OCI-LY7 (cell line): ENCODE data around the gene CPNE7. TPM values are rescaled to one million over a fixed set of nuclear protein-coding genes. Genes with fewer than 3 reads are reported as not detected.

Experiments used
- BruUV-seq: library from RNA; stranded (reverse); fragments of 400-500 nt; replicated peaks from 2 replicates; lab custom pipeline; 2021; lab: Mats Ljungman, UMichigan
- CTCF ChIA-PET: fragments of 300-600 bp; sonication (Branson Sonifier 250); formaldehyde crosslinking; loops from one replicate; lab custom pipeline; 2022; ENCODE audit warnings: antibody characterized with exemption; ENCODE audit not compliant: unreplicated experiment; lab: Charles Lee
- POLR2A ChIA-PET: fragments of 300-600 bp; sonication (Branson Sonifier 250); formaldehyde crosslinking; loops from one replicate; lab custom pipeline; 2022; ENCODE audit warnings: antibody characterized with exemption; lab: Charles Lee
- DNase-seq: peaks from one replicate; pipeline ENCODE4 v3.0.0-alpha.2; 2015; ENCODE audit warnings: low spot score
- H2AFZ ChIP-seq: fragments of 200-600 bp; sonication (generic), shearing (Covaris generic); 2 replicates; pipeline ENCODE4 v1.6.1; 2014; ENCODE audit warnings: mild to moderate bottlenecking, antibody characterized with exemption, low read length, moderate library complexity
- H3K27ac ChIP-seq: fragments of 200-600 bp; sonication (generic); 2 replicates; pipeline ENCODE4 v1.5.1; 2014; ENCODE audit warnings: mixed run types, low read depth, mild to moderate bottlenecking, moderate library complexity, low read length, inconsistent platforms; ENCODE audit not compliant: poor library complexity, severe bottlenecking
- H3K36me3 ChIP-seq: fragments of 200-600 bp; sonication (generic); 2 replicates; pipeline ENCODE4 v1.6.1; 2014; ENCODE audit warnings: mild to moderate bottlenecking, antibody characterized with exemption, low read length, moderate library complexity, mixed read lengths; ENCODE audit not compliant: insufficient read depth
- H3K4me1 ChIP-seq: fragments of 200-600 bp; sonication (generic); 2 replicates; pipeline ENCODE4 v1.5.1; 2014; ENCODE audit warnings: mild to moderate bottlenecking, low read length; ENCODE audit not compliant: insufficient read depth, poor library complexity, severe bottlenecking
- H3K4me2 ChIP-seq: fragments of 200-600 bp; sonication (generic); 2 replicates; pipeline ENCODE4 v1.6.1; 2014; ENCODE audit warnings: mild to moderate bottlenecking, low read length
- H3K4me3 ChIP-seq: fragments of 200-600 bp; sonication (generic); 2 replicates; pipeline ENCODE4 v1.5.1; 2014; ENCODE audit warnings: mild to moderate bottlenecking, low read depth, low read length; ENCODE audit not compliant: poor library complexity, severe bottlenecking
- H3K79me2 ChIP-seq: fragments of 200-600 bp; sonication (generic); 2 replicates; pipeline ENCODE4 v1.6.1; 2016; ENCODE audit warnings: low read depth, mild to moderate bottlenecking, low read length, moderate library complexity, mixed read lengths; ENCODE audit not compliant: insufficient read depth
- H3K9me2 ChIP-seq: fragments of 200-600 bp; sonication (generic); 2 replicates; pipeline ENCODE4 v1.6.1; 2016; ENCODE audit warnings: mild to moderate bottlenecking, low read length, mixed read lengths; ENCODE audit not compliant: insufficient read depth
- H3K9me3 ChIP-seq: fragments of 200-600 bp; sonication (generic); 2 replicates; pipeline ENCODE4 v1.6.1; 2014; ENCODE audit warnings: mild to moderate bottlenecking, mixed run types, low read length, mixed read lengths
- H4K20me1 ChIP-seq: fragments of 200-600 bp; sonication (generic); 2 replicates; pipeline ENCODE4 v1.6.1; 2014; ENCODE audit warnings: mild to moderate bottlenecking, antibody characterized with exemption, low read length, moderate library complexity, mixed read lengths; ENCODE audit not compliant: insufficient read depth
- EZH2phosphoT487 ChIP-seq: fragments of 200-600 bp; sonication (generic); IDR thresholded peaks from 2 replicates; pipeline ENCODE4 v1.6.1; 2018; ENCODE audit warnings: low read depth, borderline replicate concordance, mild to moderate bottlenecking, mixed run types, antibody characterized with exemption, low read length, moderate library complexity, mixed read lengths
- intact Hi-C: fragments of 100-400 bp; cut with micrococcal nuclease; formaldehyde crosslinking; loops from one replicate; pipeline ENCODE4 v1.10.0; 2022; ENCODE audit not compliant: unreplicated experiment
- total RNA-seq, 2 experiments: library from RNA; depleted of rRNA in 1 of 2; stranded (reverse); fragments of >200 nt in 1 of 2; shearing (Covaris generic) in 1 of 2; gene quantifications; 2 replicates each; pipeline ENCODE4 v1.2.3, GENCODE V29; 2014 to 2022
- TF ChIP-seq, protein P1 (sequence below): fragments of 200-600 bp; sonication (generic); conservative IDR thresholded peaks from 2 replicates; pipeline ENCODE4 v1.5.1; 2014; ENCODE audit warnings: mild to moderate bottlenecking, antibody characterized with exemption, low read length, moderate library complexity, mixed read lengths

CPNE7 gene
- total RNA-seq, 2 experiments from 2014 or later, result not detected

GRCh38 chr16:89579351-89579750 is 3.8 kb downstream of the CPNE7 start:
- no peak overlapping the region for H3K4me2 ChIP-seq
- no peak overlapping the region for H3K27ac ChIP-seq
- H3K9me3 ChIP-seq, result no peaks in the 10 kb centered on the region
- no TSS peak for BruUV-seq
- intact Hi-C loops, result no loop called here
- no peak overlapping the region for H3K4me3 ChIP-seq
- H3K4me1 ChIP-seq, result peaks cover 9% of the 10 kb centered on the region
- no peaks in the 10 kb centered on the region for H4K20me1 ChIP-seq
- no peaks in the 10 kb centered on the region for H3K79me2 ChIP-seq
- CTCF ChIA-PET, result no interaction called here
- TF ChIP-seq, protein P1, sequence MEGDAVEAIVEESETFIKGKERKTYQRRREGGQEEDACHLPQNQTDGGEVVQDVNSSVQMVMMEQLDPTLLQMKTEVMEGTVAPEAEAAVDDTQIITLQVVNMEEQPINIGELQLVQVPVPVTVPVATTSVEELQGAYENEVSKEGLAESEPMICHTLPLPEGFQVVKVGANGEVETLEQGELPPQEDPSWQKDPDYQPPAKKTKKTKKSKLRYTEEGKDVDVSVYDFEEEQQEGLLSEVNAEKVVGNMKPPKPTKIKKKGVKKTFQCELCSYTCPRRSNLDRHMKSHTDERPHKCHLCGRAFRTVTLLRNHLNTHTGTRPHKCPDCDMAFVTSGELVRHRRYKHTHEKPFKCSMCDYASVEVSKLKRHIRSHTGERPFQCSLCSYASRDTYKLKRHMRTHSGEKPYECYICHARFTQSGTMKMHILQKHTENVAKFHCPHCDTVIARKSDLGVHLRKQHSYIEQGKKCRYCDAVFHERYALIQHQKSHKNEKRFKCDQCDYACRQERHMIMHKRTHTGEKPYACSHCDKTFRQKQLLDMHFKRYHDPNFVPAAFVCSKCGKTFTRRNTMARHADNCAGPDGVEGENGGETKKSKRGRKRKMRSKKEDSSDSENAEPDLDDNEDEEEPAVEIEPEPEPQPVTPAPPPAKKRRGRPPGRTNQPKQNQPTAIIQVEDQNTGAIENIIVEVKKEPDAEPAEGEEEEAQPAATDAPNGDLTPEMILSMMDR, result no peak
- TF ChIP-seq EZH2phosphoT487, result no peak
- no peaks in the 10 kb centered on the region for H3K36me3 ChIP-seq
- no peak for DNase-seq
- no peak overlapping the region for H2AFZ ChIP-seq
- POLR2A ChIA-PET, result no interaction called here
- H3K9me2 ChIP-seq, result no peaks in the 10 kb centered on the region

- POLR2A ChIA-PET, result no interaction called here
- intact Hi-C loops, result no loop called here
- no peak overlapping the region for H3K27ac ChIP-seq
- no peak overlapping the region for H3K4me2 ChIP-seq
- BruUV-seq, result no TSS peak
- CTCF ChIA-PET, result no interaction called here
- H3K9me3 ChIP-seq, result no peaks in the 10 kb centered on the region
- H3K79me2 ChIP-seq, result no peaks in the 10 kb centered on the region
- H4K20me1 ChIP-seq, result no peaks in the 10 kb centered on the region
- H3K4me3 ChIP-seq, result no peak overlapping the region
- no peak for TF ChIP-seq EZH2phosphoT487
- TF ChIP-seq, protein P1, result no peak
- H2AFZ ChIP-seq, result no peak overlapping the region
- H3K9me2 ChIP-seq, result no peaks in the 10 kb centered on the region
- H3K4me1 ChIP-seq, result no peaks in the 10 kb centered on the region
- no peaks in the 10 kb centered on the region for H3K36me3 ChIP-seq
- DNase-seq, result no peak
Observed at GRCh38 chr16:89581045-89581695, 5.6 kb downstream of the CPNE7 start.

GRCh38 chr16:89581861-89582563 is 6.5 kb downstream of the CPNE7 start:
- intact Hi-C loops, result no loop called here
- POLR2A ChIA-PET, result no interaction called here
- CTCF ChIA-PET, result no interaction called here

More at GRCh38 chr16:89581861-89582563, 6.5 kb downstream of the CPNE7 start:
- Histone ChIP-seq H3K9me3 (no peaks in the 10 kb centered on the region), H3K4me3 (no peak overlapping the region), H3K27ac (no peak overlapping the region), H3K9me2 (no peaks in the 10 kb centered on the region), H4K20me1 (no peaks in the 10 kb centered on the region), H3K36me3 (no peaks in the 10 kb centered on the region), H2AFZ (no peak overlapping the region), H3K4me2 (no peak overlapping the region), H3K79me2 (no peaks in the 10 kb centered on the region), H3K4me1 (no peaks in the 10 kb centered on the region)
- DNase-seq, result no peak
- no TSS peak for BruUV-seq
- TF ChIP-seq, protein P1, result no peak
- TF ChIP-seq EZH2phosphoT487, result no peak
